Activated CD4-positive, alpha-beta T cell treated with anti-CD3 and anti-CD28 coated beads for 48 hours (primary cell): Measurements from ENCODE around the gene B3GNT3.

Source experiments
- DNase-seq: peaks from one replicate; pipeline ENCODE4 v3.0.0-alpha.2; 2020

B3GNT3 gene

GRCh38 chr19:17862711-17863519 is 68.0 kb downstream of the B3GNT3 start:
- DNase-seq = peak; percentile 26
